Naive thymus-derived CD4-positive, alpha-beta T cell (primary cell): Measurements from ENCODE around the gene ENOX2. TPM values are rescaled to one million over a fixed set of nuclear protein-coding genes. Genes with fewer than 3 reads are reported as not detected.

ENCODE experiments used
- ATAC-seq: fragments of 150-1000 bp; cut with Tn5 transposase; 2 replicates; pipeline ENCODE4 v1.10.0; 2021; ENCODE audit warnings: mild to moderate bottlenecking, moderate library complexity
- CTCF ChIA-PET: fragments of 350-600 bp; sonication (Branson Sonifier 250); formaldehyde crosslinking; loops from one replicate; lab custom pipeline; 2021; ENCODE audit warnings: antibody characterized with exemption; lab: Charles Lee
- POLR2A ChIA-PET: fragments of 350-600 bp; sonication (Branson Sonifier 250); formaldehyde crosslinking; loops from one replicate; lab custom pipeline; 2021; ENCODE audit warnings: antibody characterized with exemption, inconsistent platforms; lab: Charles Lee
- DNase-seq, 9 donors: peaks; one replicate each; pipeline versions ENCODE4 v3.0.0 to v3.0.0-alpha.2; 2020 to 2022; ENCODE audit warnings: mixed read lengths in 1 of 9
- H3K27ac ChIP-seq: one replicate; pipeline ENCODE4 v1.7.0; 2013; ENCODE audit warnings: mild to moderate bottlenecking, low read depth, low read length, moderate library complexity
- H3K27me3 ChIP-seq, 2 donors: one replicate each; pipeline ENCODE4 v1.7.0; 2013; ENCODE audit warnings: low read length in 2 of 2, mild to moderate bottlenecking in 2 of 2, moderate library complexity in 2 of 2; ENCODE audit not compliant: control insufficient read depth in 2 of 2, insufficient read depth in 2 of 2
- H3K36me3 ChIP-seq, 3 experiments: 1 replicate in 2 of 3; 2 replicates in 1 of 3; pipeline ENCODE4 v1.7.0; 2013; ENCODE audit warnings: low read length in 3 of 3, mild to moderate bottlenecking in 3 of 3, moderate library complexity in 1 of 3; ENCODE audit not compliant: insufficient read depth in 3 of 3, control insufficient read depth in 2 of 3
- H3K4me1 ChIP-seq, 2 donors: one replicate each; pipeline ENCODE4 v1.7.0; 2013; ENCODE audit warnings: low read length in 2 of 2, mild to moderate bottlenecking in 2 of 2, moderate library complexity in 1 of 2; ENCODE audit not compliant: control insufficient read depth in 2 of 2, insufficient read depth in 2 of 2
- H3K4me3 ChIP-seq: 2 replicates; pipeline ENCODE4 v1.7.0; 2013; ENCODE audit warnings: mild to moderate bottlenecking, low read length
- H3K9me3 ChIP-seq, 3 experiments: 1 replicate in 2 of 3; 2 replicates in 1 of 3; pipeline ENCODE4 v1.7.0; 2013; ENCODE audit warnings: low read length in 3 of 3; ENCODE audit not compliant: control insufficient read depth in 2 of 3
- H3K27ac Mint-ChIP-seq, 9 donors: one replicate each; pipeline ENCODE4 v1.8.0; 2020 to 2022; ENCODE audit warnings: mixed read lengths in 9 of 9, mild to moderate bottlenecking in 8 of 9, moderate library complexity in 5 of 9, inconsistent platforms in 2 of 9
- H3K27me3 Mint-ChIP-seq, 5 donors: one replicate each; pipeline ENCODE4 v1.8.0; 2021 to 2022; ENCODE audit warnings: mixed read lengths in 5 of 5, mild to moderate bottlenecking in 1 of 5
- H3K36me3 Mint-ChIP-seq, 5 donors: one replicate each; pipeline ENCODE4 v1.8.0; 2020 to 2022; ENCODE audit warnings: mixed read lengths in 5 of 5, mild to moderate bottlenecking in 3 of 5, inconsistent platforms in 1 of 5
- H3K4me1 Mint-ChIP-seq, 7 donors: one replicate each; pipeline ENCODE4 v1.8.0; 2020 to 2022; ENCODE audit warnings: mixed read lengths in 7 of 7, mild to moderate bottlenecking in 3 of 7, inconsistent platforms in 1 of 7
- H3K4me3 Mint-ChIP-seq, 10 donors: one replicate each; pipeline ENCODE4 v1.8.0; 2020 to 2022; ENCODE audit warnings: mild to moderate bottlenecking in 10 of 10, mixed read lengths in 10 of 10, moderate library complexity in 6 of 10, inconsistent platforms in 2 of 10
- H3K9me3 Mint-ChIP-seq, 11 donors: one replicate each; pipeline ENCODE4 v1.8.0; 2020 to 2022; ENCODE audit warnings: mixed read lengths in 11 of 11, mild to moderate bottlenecking in 4 of 11, inconsistent platforms in 1 of 11, moderate library complexity in 1 of 11
- intact Hi-C, 2 donors: fragments of 100-400 bp; cut with micrococcal nuclease; formaldehyde crosslinking; loops; one replicate each; pipeline ENCODE4 v1.15.1; 2023
- polyA plus RNA-seq, 2 donors: library from polyadenylated mRNA; unstranded; fragments of 300-500 nt; fragmentation: Illumina TruSeq; gene quantifications; one replicate each; pipeline ENCODE4 v1.2.3, GENCODE V29; 2021
- total RNA-seq, 6 experiments: library from RNA in 5 of 6; stranded (reverse) in 5 of 6; gene quantifications; 1 replicate in 5 of 6; 2 replicates in 1 of 6; pipeline ENCODE4 v1.2.3 and lab custom pipeline; 2021 to 2026

The ENOX2 gene
- total and polyA plus RNA-seq, 7 experiments from 2014 or later = 10.3 to 24.0 (median 13.0) TPM

GRCh38 chrX:130649738-130650137 lies 253.3 kb downstream of the ENOX2 start:
- Histone ChIP-seq H3K27ac (no peak overlapping the region), H3K27me3 (no peaks in the 10 kb centered on the region), H3K4me1 (no peaks in the 10 kb centered on the region), H3K9me3 (no peaks in the 10 kb centered on the region), H3K36me3 (no peaks in the 10 kb centered on the region), H3K4me3 (no peak overlapping the region)
- Mint-ChIP-seq H3K4me3 (no peak overlapping the region), H3K4me1 (no peaks in the 10 kb centered on the region), H3K9me3 (peaks cover 0 to 5% (median 0%) of the 10 kb centered on the region in 11 donors), H3K27ac (no peak overlapping the region), H3K36me3 (peaks cover 0 to 34% (median 26%) of the 10 kb centered on the region in 5 donors), H3K27me3 (no peaks in the 10 kb centered on the region)
- ChIA-PET POLR2A (no interaction called here), CTCF (no interaction called here)
- no peak for DNase-seq
- ATAC-seq = no peak
- intact Hi-C loops = no loop called here

- ChIA-PET CTCF (no interaction called here), POLR2A (no interaction called here)
- intact Hi-C loops = no loop called here
Measured at GRCh38 chrX:130647468-130647867, 255.5 kb downstream of the ENOX2 start.

GRCh38 chrX:130645955-130646583 lies 256.9 kb downstream of the ENOX2 start:
- peaks cover 0 to 56% (median 41%) of the 10 kb centered on the region in 5 donors for H3K36me3 Mint-ChIP-seq
- no peak overlapping the region for H3K27ac Mint-ChIP-seq
- H3K36me3 ChIP-seq = no peaks in the 10 kb centered on the region
- no peaks in the 10 kb centered on the region for H3K27me3 Mint-ChIP-seq
- intact Hi-C loops = no loop called here
- DNase-seq (no peak), ATAC-seq (no peak)
- POLR2A ChIA-PET = no interaction called here
- CTCF ChIA-PET = no interaction called here
- H3K27me3 ChIP-seq = no peaks in the 10 kb centered on the region
- no peak overlapping the region for H3K4me3 ChIP-seq
- no peaks in the 10 kb centered on the region for H3K9me3 ChIP-seq
- no peaks in the 10 kb centered on the region for H3K4me1 ChIP-seq
- H3K9me3 Mint-ChIP-seq = peaks cover 0 to 20% (median 0%) of the 10 kb centered on the region in 11 donors
- peaks cover 1 to 11% (median 3%) of the 10 kb centered on the region in 7 donors for H3K4me1 Mint-ChIP-seq
- H3K4me3 Mint-ChIP-seq = no peak overlapping the region
- H3K27ac ChIP-seq = no peak overlapping the region

More at GRCh38 chrX:130647468-130647867, 255.5 kb downstream of the ENOX2 start:
- no peak for ATAC-seq
- DNase-seq = no peak
- no peaks in the 10 kb centered on the region for H3K27me3 Mint-ChIP-seq
- H3K9me3 Mint-ChIP-seq = peaks cover 0 to 20% (median 0%) of the 10 kb centered on the region in 11 donors
- H3K4me3 Mint-ChIP-seq = no peak overlapping the region
- H3K4me1 ChIP-seq = no peaks in the 10 kb centered on the region
- no peaks in the 10 kb centered on the region for H3K9me3 ChIP-seq
- no peak overlapping the region for H3K4me3 ChIP-seq
- H3K36me3 Mint-ChIP-seq = peaks cover 0 to 52% (median 35%) of the 10 kb centered on the region in 5 donors
- H3K36me3 ChIP-seq = no peaks in the 10 kb centered on the region
- H3K27ac ChIP-seq = no peak overlapping the region
- H3K27me3 ChIP-seq = no peaks in the 10 kb centered on the region
- H3K27ac Mint-ChIP-seq = no peak overlapping the region
- peaks cover 0 to 3% (median 0%) of the 10 kb centered on the region in 7 donors for H3K4me1 Mint-ChIP-seq

- Histone ChIP-seq H3K27me3 (no peaks in the 10 kb centered on the region), H3K27ac (no peak overlapping the region), H3K4me3 (no peak overlapping the region), H3K4me1 (no peaks in the 10 kb centered on the region), H3K36me3 (peaks cover 0 to 4% (median 0%) of the 10 kb centered on the region in 3 experiments), H3K9me3 (no peaks in the 10 kb centered on the region)
- Mint-ChIP-seq H3K27ac (no peak overlapping the region), H3K4me1 (peaks cover 6 to 16% (median 10%) of the 10 kb centered on the region in 7 donors), H3K4me3 (no peak overlapping the region), H3K9me3 (peaks cover 0 to 1% (median 0%) of the 10 kb centered on the region in 11 donors), H3K36me3 (peaks cover 0 to 20% (median 7%) of the 10 kb centered on the region in 5 donors), H3K27me3 (no peaks in the 10 kb centered on the region)
- ATAC-seq (no peak), DNase-seq (no peak)
- CTCF ChIA-PET = no interaction called here
- intact Hi-C loops = no loop called here
- POLR2A ChIA-PET = no interaction called here
Measured at GRCh38 chrX:130637591-130637990, 265.4 kb downstream of the ENOX2 start.

GRCh38 chrX:130636277-130636676 lies 266.7 kb downstream of the ENOX2 start:
- DNase-seq = no peak
- Histone ChIP-seq H3K27ac (no peak overlapping the region), H3K4me3 (no peak overlapping the region), H3K4me1 (no peaks in the 10 kb centered on the region), H3K36me3 (peaks cover 0 to 4% (median 0%) of the 10 kb centered on the region in 3 experiments), H3K27me3 (no peaks in the 10 kb centered on the region), H3K9me3 (no peaks in the 10 kb centered on the region)
- Mint-ChIP-seq H3K9me3 (no peaks in the 10 kb centered on the region), H3K4me3 (no peak overlapping the region), H3K36me3 (peaks cover 0 to 14% (median 6%) of the 10 kb centered on the region in 5 donors), H3K27me3 (no peaks in the 10 kb centered on the region), H3K4me1 (peaks cover 6 to 11% (median 10%) of the 10 kb centered on the region in 7 donors), H3K27ac (no peak overlapping the region)
- ChIA-PET POLR2A (no interaction called here), CTCF (no interaction called here)
- intact Hi-C loops = no loop called here
- ATAC-seq = no peak

GRCh38 chrX:130631011-130631410 lies 272.0 kb downstream of the ENOX2 start:
- no peak for ATAC-seq
- Mint-ChIP-seq H3K4me3 (no peak overlapping the region), H3K36me3 (peaks cover 0 to 15% (median 0%) of the 10 kb centered on the region in 5 donors), H3K9me3 (no peaks in the 10 kb centered on the region), H3K27me3 (no peaks in the 10 kb centered on the region), H3K4me1 (no peaks in the 10 kb centered on the region), H3K27ac (no peak overlapping the region)
- no peak for DNase-seq
- intact Hi-C loops = no loop called here
- H3K27me3 ChIP-seq = no peaks in the 10 kb centered on the region
- H3K4me1 ChIP-seq = no peaks in the 10 kb centered on the region
- H3K36me3 ChIP-seq = peaks cover 0 to 12% (median 0%) of the 10 kb centered on the region in 3 experiments
- H3K27ac ChIP-seq = no peak overlapping the region
- H3K4me3 ChIP-seq = no peak overlapping the region
- ChIA-PET POLR2A (no interaction called here), CTCF (no interaction called here)
- no peaks in the 10 kb centered on the region for H3K9me3 ChIP-seq

- Mint-ChIP-seq H3K27me3 (no peaks in the 10 kb centered on the region), H3K27ac (no peak overlapping the region), H3K9me3 (no peaks in the 10 kb centered on the region), H3K4me3 (no peak overlapping the region), H3K36me3 (peaks cover 0 to 27% (median 0%) of the 10 kb centered on the region in 5 donors), H3K4me1 (no peaks in the 10 kb centered on the region)
- no peak for ATAC-seq
- POLR2A ChIA-PET = no interaction called here
- no peak overlapping the region for H3K4me3 ChIP-seq
- H3K36me3 ChIP-seq = peaks cover 0 to 8% (median 3%) of the 10 kb centered on the region in 3 experiments
- CTCF ChIA-PET = no interaction called here
- no peaks in the 10 kb centered on the region for H3K27me3 ChIP-seq
- H3K27ac ChIP-seq = no peak overlapping the region
- DNase-seq = no peak
- no peaks in the 10 kb centered on the region for H3K9me3 ChIP-seq
- intact Hi-C loops = no loop called here
- no peaks in the 10 kb centered on the region for H3K4me1 ChIP-seq
Measured at GRCh38 chrX:130628516-130628915, 274.5 kb downstream of the ENOX2 start.
